A673 (cell line): ENCODE measurements around the gene CLIC6. TPM values are rescaled to one million over a fixed set of nuclear protein-coding genes. Genes with fewer than 3 reads are reported as not detected.
"Not testable (repeated sequence)": the region's sequence is repeated elsewhere in the genome, so short reads cannot be mapped to it uniquely, and the experiment has no call there.

ENCODE experiments used
- BruUV-seq: library from RNA; stranded (reverse); fragments of 400-500 nt; replicated peaks from 2 replicates; lab custom pipeline; 2021; lab: Mats Ljungman, UMichigan
- CTCF ChIA-PET: fragments of 300-600 bp; sonication (Branson Sonifier 250); formaldehyde crosslinking; loops from one replicate; lab custom pipeline; 2022; ENCODE audit warnings: antibody characterized with exemption; lab: Charles Lee
- POLR2A ChIA-PET: fragments of 300-600 bp; sonication (Branson Sonifier 250); formaldehyde crosslinking; loops from one replicate; lab custom pipeline; 2022; ENCODE audit warnings: antibody characterized with exemption; ENCODE audit not compliant: low non-redundant PET; lab: Charles Lee
- DNase-seq: peaks from one replicate; pipeline ENCODE4 v3.0.0-alpha.2; 2015; ENCODE audit warnings: low spot score
- H3K27ac ChIP-seq: fragments of 200-600 bp; sonication (generic); 2 replicates; pipeline ENCODE4 v1.5.1; 2016; ENCODE audit warnings: mixed run types, low read depth, mild to moderate bottlenecking, mixed read lengths, antibody characterized with exemption, low read length; ENCODE audit not compliant: poor library complexity, severe bottlenecking
- H3K27me3 ChIP-seq: fragments of 200-600 bp; sonication (generic); replicated peaks from 2 replicates; pipeline ENCODE4 v1.6.1; 2017; ENCODE audit warnings: mixed run types, low read depth, mild to moderate bottlenecking, mixed read lengths, antibody characterized with exemption, low read length; ENCODE audit not compliant: insufficient read depth, poor library complexity
- H3K36me3 ChIP-seq: fragments of 200-600 bp; sonication (generic); 2 replicates; pipeline ENCODE4 v1.6.1; 2016; ENCODE audit warnings: mixed run types, mild to moderate bottlenecking, mixed read lengths, antibody characterized with exemption, low read length; ENCODE audit not compliant: insufficient read depth, poor library complexity, severe bottlenecking
- H3K4me1 ChIP-seq: fragments of 200-600 bp; sonication (generic); 2 replicates; pipeline ENCODE4 v1.6.1; 2017; ENCODE audit warnings: mixed run types, mild to moderate bottlenecking, mixed read lengths, antibody characterized with exemption, low read length; ENCODE audit not compliant: insufficient read depth, poor library complexity, severe bottlenecking
- H3K4me3 ChIP-seq: fragments of 200-600 bp; sonication (generic); 2 replicates; pipeline ENCODE4 v1.5.1; 2016; ENCODE audit warnings: low read depth, mixed run types, mild to moderate bottlenecking, mixed read lengths, low read length; ENCODE audit not compliant: poor library complexity, severe bottlenecking
- H3K9me3 ChIP-seq: fragments of 200-600 bp; sonication (generic); 2 replicates; pipeline ENCODE4 v1.6.1; 2016; ENCODE audit warnings: mixed run types, low read depth, mild to moderate bottlenecking, mixed read lengths, antibody characterized with exemption, low read length; ENCODE audit not compliant: poor library complexity, severe bottlenecking
- EZH2 ChIP-seq: fragments of 200-600 bp; sonication (generic); IDR thresholded peaks from 2 replicates; pipeline ENCODE4 v1.6.1; 2017; ENCODE audit warnings: borderline replicate concordance, low read depth, mild to moderate bottlenecking, mixed read lengths, antibody characterized with exemption, low read length; ENCODE audit not compliant: poor library complexity, severe bottlenecking
- intact Hi-C: fragments of 100-400 bp; cut with micrococcal nuclease; formaldehyde crosslinking; loops from one replicate; pipeline ENCODE4 v1.10.0; 2022; ENCODE audit not compliant: unreplicated experiment
- total RNA-seq: library from RNA; stranded (reverse); gene quantifications from 2 replicates; pipeline ENCODE4 v1.2.3, GENCODE V29; 2021
- TF ChIP-seq, protein P1 (sequence below): fragments of 300-800, 200-600 bp; sonication (generic); conservative IDR thresholded peaks from 2 replicates; pipeline ENCODE4 v1.5.1; 2017; ENCODE audit warnings: low read depth, mild to moderate bottlenecking, antibody characterized with exemption, low read length, moderate library complexity, mixed read lengths

The CLIC6 gene
- total RNA-seq, 1 experiment from 2014 or later: not detected

DNA sequence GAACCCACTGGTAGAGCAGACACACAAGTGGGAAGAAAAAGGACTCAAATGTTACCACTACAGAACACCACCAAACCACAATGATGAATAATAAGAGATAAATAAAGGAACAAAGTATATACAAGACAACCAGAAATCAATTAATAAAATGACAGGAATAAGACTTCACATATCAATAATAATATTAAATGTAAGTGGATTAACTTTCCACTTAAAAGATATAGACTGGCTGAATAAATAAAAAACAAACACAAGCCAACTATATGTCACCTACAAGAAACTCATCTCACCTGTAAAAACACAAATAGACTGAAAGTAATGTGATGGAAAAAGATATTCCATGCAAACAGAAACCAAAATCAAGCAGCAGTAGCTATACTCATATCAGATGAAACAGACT, 6.9 kb upstream of the CLIC6 start:
- H3K4me3 ChIP-seq: no peak overlapping the region
- no peaks in the 10 kb centered on the region for H3K4me1 ChIP-seq
- TF ChIP-seq, protein P1, sequence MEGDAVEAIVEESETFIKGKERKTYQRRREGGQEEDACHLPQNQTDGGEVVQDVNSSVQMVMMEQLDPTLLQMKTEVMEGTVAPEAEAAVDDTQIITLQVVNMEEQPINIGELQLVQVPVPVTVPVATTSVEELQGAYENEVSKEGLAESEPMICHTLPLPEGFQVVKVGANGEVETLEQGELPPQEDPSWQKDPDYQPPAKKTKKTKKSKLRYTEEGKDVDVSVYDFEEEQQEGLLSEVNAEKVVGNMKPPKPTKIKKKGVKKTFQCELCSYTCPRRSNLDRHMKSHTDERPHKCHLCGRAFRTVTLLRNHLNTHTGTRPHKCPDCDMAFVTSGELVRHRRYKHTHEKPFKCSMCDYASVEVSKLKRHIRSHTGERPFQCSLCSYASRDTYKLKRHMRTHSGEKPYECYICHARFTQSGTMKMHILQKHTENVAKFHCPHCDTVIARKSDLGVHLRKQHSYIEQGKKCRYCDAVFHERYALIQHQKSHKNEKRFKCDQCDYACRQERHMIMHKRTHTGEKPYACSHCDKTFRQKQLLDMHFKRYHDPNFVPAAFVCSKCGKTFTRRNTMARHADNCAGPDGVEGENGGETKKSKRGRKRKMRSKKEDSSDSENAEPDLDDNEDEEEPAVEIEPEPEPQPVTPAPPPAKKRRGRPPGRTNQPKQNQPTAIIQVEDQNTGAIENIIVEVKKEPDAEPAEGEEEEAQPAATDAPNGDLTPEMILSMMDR: no peak
- no peak for TF ChIP-seq EZH2
- no TSS peak for BruUV-seq
- intact Hi-C loops: no loop called here
- H3K27ac ChIP-seq: no peak overlapping the region
- peaks cover 44% of the 10 kb centered on the region for H3K27me3 ChIP-seq
- ChIA-PET POLR2A (no interaction called here), CTCF (no interaction called here)
- peaks cover 5% of the 10 kb centered on the region for H3K9me3 ChIP-seq
- no peaks in the 10 kb centered on the region for H3K36me3 ChIP-seq
- no peak for DNase-seq

DNA sequence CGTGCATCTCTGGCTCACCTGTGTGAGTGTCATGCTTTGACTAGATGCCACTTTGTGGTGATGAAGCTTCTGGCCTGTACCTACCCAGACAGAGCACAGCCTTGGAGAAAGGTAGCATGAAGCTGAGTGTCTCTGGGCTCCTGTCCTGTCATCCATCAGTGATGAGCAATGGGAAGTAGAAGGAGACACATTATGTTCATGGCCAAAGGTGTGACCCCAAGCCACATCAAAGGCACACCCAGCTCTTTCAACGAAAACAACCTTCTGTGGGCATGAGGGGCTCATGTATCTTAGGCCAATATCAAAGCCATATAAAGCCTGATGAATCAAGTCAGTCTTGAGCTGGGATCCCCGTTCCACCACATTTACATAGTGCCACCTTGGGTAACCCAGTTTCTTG, 1.0 kb upstream of the CLIC6 start:
- BruUV-seq: no TSS peak
- H3K9me3 ChIP-seq: no peaks in the 10 kb centered on the region
- CTCF ChIA-PET: no interaction called here
- no peaks in the 10 kb centered on the region for H3K4me1 ChIP-seq
- no peak overlapping the region for H3K27ac ChIP-seq
- POLR2A ChIA-PET: no interaction called here
- no peak for DNase-seq
- TF ChIP-seq EZH2: no peak
- TF ChIP-seq, protein P1: no peak
- intact Hi-C loops: no loop called here
- H3K4me3 ChIP-seq: no peak overlapping the region
- no peaks in the 10 kb centered on the region for H3K36me3 ChIP-seq
- H3K27me3 ChIP-seq: peaks cover 88% of the 10 kb centered on the region

DNA sequence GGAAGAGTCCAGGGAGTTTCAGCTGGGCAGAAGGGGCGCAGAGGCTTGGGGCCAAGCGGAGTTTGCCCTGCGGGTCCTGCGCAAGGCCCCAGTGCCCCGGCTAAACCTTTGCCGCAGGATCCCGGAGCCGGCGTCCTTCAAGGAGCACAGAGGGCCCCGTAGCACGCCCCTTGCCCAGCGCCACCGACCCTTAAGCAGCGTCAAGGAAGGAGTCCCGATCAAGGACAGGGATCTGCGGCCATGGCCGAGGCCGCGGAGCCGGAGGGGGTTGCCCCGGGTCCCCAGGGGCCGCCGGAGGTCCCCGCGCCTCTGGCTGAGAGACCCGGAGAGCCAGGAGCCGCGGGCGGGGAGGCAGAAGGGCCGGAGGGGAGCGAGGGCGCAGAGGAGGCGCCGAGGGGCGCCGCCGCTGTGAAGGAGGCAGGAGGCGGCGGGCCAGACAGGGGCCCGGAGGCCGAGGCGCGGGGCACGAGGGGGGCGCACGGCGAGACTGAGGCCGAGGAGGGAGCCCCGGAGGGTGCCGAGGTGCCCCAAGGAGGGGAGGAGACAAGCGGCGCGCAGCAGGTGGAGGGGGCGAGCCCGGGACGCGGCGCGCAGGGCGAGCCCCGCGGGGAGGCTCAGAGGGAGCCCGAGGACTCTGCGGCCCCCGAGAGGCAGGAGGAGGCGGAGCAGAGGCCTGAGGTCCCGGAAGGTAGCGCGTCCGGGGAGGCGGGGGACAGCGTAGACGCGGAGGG, 520 bp downstream of the CLIC6 start:
- Histone ChIP-seq H3K27me3 (peaks cover 96% of the 10 kb centered on the region), H3K4me1 (no peaks in the 10 kb centered on the region), H3K9me3 (no peaks in the 10 kb centered on the region), H3K36me3 (no peaks in the 10 kb centered on the region), H3K4me3 (peak overlapping the region; percentile 31), H3K27ac (no peak overlapping the region)
- no TSS peak for BruUV-seq
- DNase-seq: no peak
- intact Hi-C loops: no loop called here
- CTCF ChIA-PET: no interaction called here
- POLR2A ChIA-PET: no interaction called here
- TF ChIP-seq, protein P1: no peak
- peak; percentile 22 for TF ChIP-seq EZH2

DNA sequence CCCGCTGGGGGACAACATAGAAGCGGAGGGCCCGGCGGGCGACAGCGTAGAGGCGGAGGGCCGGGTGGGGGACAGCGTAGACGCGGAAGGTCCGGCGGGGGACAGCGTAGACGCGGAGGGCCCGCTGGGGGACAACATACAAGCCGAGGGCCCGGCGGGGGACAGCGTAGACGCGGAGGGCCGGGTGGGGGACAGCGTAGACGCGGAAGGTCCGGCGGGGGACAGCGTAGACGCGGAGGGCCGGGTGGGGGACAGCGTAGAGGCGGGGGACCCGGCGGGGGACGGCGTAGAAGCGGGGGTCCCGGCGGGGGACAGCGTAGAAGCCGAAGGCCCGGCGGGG, 1.1 kb downstream of the CLIC6 start:
- DNase-seq, H3K36me3 ChIP-seq, BruUV-seq, POLR2A ChIA-PET, H3K9me3 ChIP-seq, H3K4me1 ChIP-seq, intact Hi-C loops, H3K27ac ChIP-seq, CTCF ChIA-PET: not testable (repeated sequence)
- peak overlapping the region; percentile 31 for H3K4me3 ChIP-seq
- peaks cover 98% of the 10 kb centered on the region for H3K27me3 ChIP-seq
